T-helper 17 cell (primary cell): ENCODE data around the gene DCBLD2. TPM values are rescaled to one million over a fixed set of nuclear protein-coding genes. Genes with fewer than 3 reads are reported as not detected.

Experiments
- ATAC-seq: fragments of 150-1000 bp; cut with Tn5 transposase; 2 replicates; pipeline ENCODE4 v1.10.0; 2021; ENCODE audit warnings: mild to moderate bottlenecking, moderate library complexity
- DNase-seq, 3 donors: peaks; one replicate each; pipeline versions ENCODE4 v3.0.0 to v3.0.0-alpha.2; 2020 to 2021
- H3K9me3 ChIP-seq: one replicate; pipeline ENCODE4 v1.7.0; 2013; ENCODE audit warnings: low read length, mild to moderate bottlenecking; ENCODE audit not compliant: control insufficient read depth, poor library complexity, severe bottlenecking
- H3K27ac Mint-ChIP-seq: one replicate; pipeline ENCODE4 v1.8.0; 2022; ENCODE audit warnings: mild to moderate bottlenecking, moderate library complexity, mixed read lengths
- H3K27me3 Mint-ChIP-seq: one replicate; pipeline ENCODE4 v1.8.0; 2022; ENCODE audit warnings: mixed read lengths
- H3K36me3 Mint-ChIP-seq: one replicate; pipeline ENCODE4 v1.8.0; 2022; ENCODE audit warnings: low read depth, mixed read lengths
- H3K4me1 Mint-ChIP-seq: one replicate; pipeline ENCODE4 v1.8.0; 2022; ENCODE audit warnings: mild to moderate bottlenecking, mixed read lengths
- H3K4me3 Mint-ChIP-seq: one replicate; pipeline ENCODE4 v1.8.0; 2022; ENCODE audit warnings: mild to moderate bottlenecking, moderate library complexity, mixed read lengths
- total RNA-seq, 4 donors: library from RNA in 2 of 4; stranded (reverse) in 2 of 4; gene quantifications; one replicate each; pipeline ENCODE4 v1.2.3 and lab custom pipeline; 2022 to 2026

Gene DCBLD2
- total RNA-seq (1 to 10 TPM in 1 of 2 donors, under 1 TPM in 1; 0.37 to 2.0 TPM), total RNA-seq (lab: John Stamatoyannopoulos, UW) (0.38 to 2.5 reads per million in 2 donors)

- H3K36me3 Mint-ChIP-seq: no peaks in the 10 kb centered on the region
- H3K4me1 Mint-ChIP-seq: peaks cover 11% of the 10 kb centered on the region
- peak within 1 kb of the TSS; percentile 89 for H3K27ac Mint-ChIP-seq
- peaks cover 13% of the 10 kb centered on the region for H3K27me3 Mint-ChIP-seq
- H3K4me3 Mint-ChIP-seq: peak within 1 kb of the TSS; percentile 96
- ATAC-seq: peak; percentile 99
- DNase-seq: peak; percentile 66 to 88 (median 79)
- H3K9me3 ChIP-seq: no peaks in the 10 kb centered on the region
Measured at GRCh38 chr3:98901392-98902350, at the start of gene DCBLD2. Gene DCBLD2, minus strand, starts transcription at chr3:98901695. Its CDS starts 369 bp downstream, at chr3:98901326.

- H3K27ac Mint-ChIP-seq: no peak overlapping the region
Measured at GRCh38 chr3:98945666-98946065, 44.2 kb upstream of the DCBLD2 start.

GRCh38 chr3:98945101-98945524 is 43.6 kb upstream of the DCBLD2 start:
- H3K4me1 Mint-ChIP-seq: no peaks in the 10 kb centered on the region
- no peak for ATAC-seq
- H3K4me3 Mint-ChIP-seq: no peak overlapping the region
- no peak for DNase-seq
- no peaks in the 10 kb centered on the region for H3K36me3 Mint-ChIP-seq
- H3K27me3 Mint-ChIP-seq: peaks cover under 1% of the 10 kb centered on the region
- no peaks in the 10 kb centered on the region for H3K9me3 ChIP-seq
- H3K27ac Mint-ChIP-seq: no peak overlapping the region

More at GRCh38 chr3:98945666-98946065, 44.2 kb upstream of the DCBLD2 start:
- ATAC-seq (no peak), DNase-seq (no peak)
- Mint-ChIP-seq H3K4me1 (no peaks in the 10 kb centered on the region), H3K4me3 (no peak overlapping the region), H3K36me3 (no peaks in the 10 kb centered on the region), H3K27me3 (peaks cover 6% of the 10 kb centered on the region)
- no peaks in the 10 kb centered on the region for H3K9me3 ChIP-seq

GRCh38 chr3:98930413-98930812 is 28.9 kb upstream of the DCBLD2 start:
- Mint-ChIP-seq H3K27ac (no peak overlapping the region), H3K4me3 (no peak overlapping the region), H3K36me3 (no peaks in the 10 kb centered on the region), H3K4me1 (no peaks in the 10 kb centered on the region), H3K27me3 (no peaks in the 10 kb centered on the region)
- H3K9me3 ChIP-seq: no peaks in the 10 kb centered on the region
- DNase-seq (no peak), ATAC-seq (no peak)

GRCh38 chr3:98921957-98922356 is 20.5 kb upstream of the DCBLD2 start:
- Mint-ChIP-seq H3K4me3 (no peak overlapping the region), H3K4me1 (peaks cover 2% of the 10 kb centered on the region), H3K27ac (no peak overlapping the region), H3K36me3 (peaks cover 2% of the 10 kb centered on the region), H3K27me3 (peaks cover 56% of the 10 kb centered on the region)
- ATAC-seq (no peak), DNase-seq (no peak)
- H3K9me3 ChIP-seq: no peaks in the 10 kb centered on the region

- H3K36me3 Mint-ChIP-seq: peaks cover 2% of the 10 kb centered on the region
- H3K9me3 ChIP-seq: no peaks in the 10 kb centered on the region
- no peak overlapping the region for H3K4me3 Mint-ChIP-seq
- H3K27ac Mint-ChIP-seq: no peak overlapping the region
- peaks cover 64% of the 10 kb centered on the region for H3K27me3 Mint-ChIP-seq
- ATAC-seq: no peak
- no peak for DNase-seq
- peaks cover 2% of the 10 kb centered on the region for H3K4me1 Mint-ChIP-seq
Measured at GRCh38 chr3:98920166-98920565, 18.7 kb upstream of the DCBLD2 start.

GRCh38 chr3:98918586-98918985 is 17.1 kb upstream of the DCBLD2 start:
- ATAC-seq (no peak), DNase-seq (no peak)
- Mint-ChIP-seq H3K4me3 (no peak overlapping the region), H3K36me3 (no peaks in the 10 kb centered on the region), H3K27ac (no peak overlapping the region), H3K27me3 (peaks cover 53% of the 10 kb centered on the region), H3K4me1 (no peaks in the 10 kb centered on the region)
- H3K9me3 ChIP-seq: no peaks in the 10 kb centered on the region

- H3K27ac Mint-ChIP-seq: no peak overlapping the region
- ATAC-seq: no peak
- no peak for DNase-seq
- peaks cover 53% of the 10 kb centered on the region for H3K27me3 Mint-ChIP-seq
- no peaks in the 10 kb centered on the region for H3K9me3 ChIP-seq
- H3K4me3 Mint-ChIP-seq: no peak overlapping the region
- no peaks in the 10 kb centered on the region for H3K36me3 Mint-ChIP-seq
- no peaks in the 10 kb centered on the region for H3K4me1 Mint-ChIP-seq
Measured at GRCh38 chr3:98917608-98918007, 16.1 kb upstream of the DCBLD2 start.

- Mint-ChIP-seq H3K36me3 (peaks cover 2% of the 10 kb centered on the region), H3K4me3 (no peak overlapping the region), H3K27me3 (peaks cover 44% of the 10 kb centered on the region), H3K4me1 (no peaks in the 10 kb centered on the region), H3K27ac (no peak overlapping the region)
- no peak for ATAC-seq
- H3K9me3 ChIP-seq: no peaks in the 10 kb centered on the region
- no peak for DNase-seq
Measured at GRCh38 chr3:98914210-98915080, 12.9 kb upstream of the DCBLD2 start.

- DNase-seq: no peak
- no peak overlapping the region for H3K4me3 Mint-ChIP-seq
- no peaks in the 10 kb centered on the region for H3K9me3 ChIP-seq
- no peak for ATAC-seq
- H3K36me3 Mint-ChIP-seq: peaks cover 2% of the 10 kb centered on the region
- no peaks in the 10 kb centered on the region for H3K4me1 Mint-ChIP-seq
- H3K27me3 Mint-ChIP-seq: peaks cover 24% of the 10 kb centered on the region
- no peak overlapping the region for H3K27ac Mint-ChIP-seq
Measured at GRCh38 chr3:98912448-98912847, 11.0 kb upstream of the DCBLD2 start.

GRCh38 chr3:98906230-98906629 is 4.7 kb upstream of the DCBLD2 start:
- no peaks in the 10 kb centered on the region for H3K9me3 ChIP-seq
- no peak for DNase-seq
- H3K27me3 Mint-ChIP-seq: peaks cover 31% of the 10 kb centered on the region
- H3K27ac Mint-ChIP-seq: no peak overlapping the region
- H3K4me3 Mint-ChIP-seq: no peak overlapping the region
- no peak for ATAC-seq
- H3K36me3 Mint-ChIP-seq: peaks cover 2% of the 10 kb centered on the region
- peaks cover 9% of the 10 kb centered on the region for H3K4me1 Mint-ChIP-seq

GRCh38 chr3:98903705-98904481 is 2.4 kb upstream of the DCBLD2 start:
- Mint-ChIP-seq H3K36me3 (no peaks in the 10 kb centered on the region), H3K4me3 (no peak overlapping the region), H3K27me3 (peaks cover 18% of the 10 kb centered on the region), H3K27ac (no peak overlapping the region), H3K4me1 (peaks cover 11% of the 10 kb centered on the region)
- DNase-seq: no peak
- no peak for ATAC-seq
- H3K9me3 ChIP-seq: no peaks in the 10 kb centered on the region
